Measurements from ENCODE around the gene TAF4. TPM values are rescaled to one million over a fixed set of nuclear protein-coding genes. Genes with fewer than 3 reads are reported as not detected.

Gene TAF4
- total and polyA plus RNA-seq, 2 of the 13 experiments (the other 11 are each of a cell fraction or from before 2014, with no cell fraction given): 5.9 to 12.0 TPM

GRCh38 chr20:62025832-62026563 is 39.7 kb downstream of the TAF4 start (continued):
- TF ChIP-seq ZNF33B (CRISPR knock-in tag; IDR thresholded peaks at IDR 0.05): no peak
- TF ChIP-seq DNMT3B (CRISPR knock-in tag; conservative IDR thresholded peaks at IDR 0.05): no peak
- no peak for TF ChIP-seq SIN3B (IDR thresholded peaks at IDR 0.05; ENCODE audit: low read length)
- TF ChIP-seq ZSCAN12 (CRISPR knock-in tag; IDR thresholded peaks at IDR 0.05): no peak
- no peak for TF ChIP-seq E2F2 (CRISPR knock-in tag; IDR thresholded peaks at IDR 0.05; ENCODE audit: borderline replicate concordance)
- no peak for TF ChIP-seq YY1 (IDR thresholded peaks at IDR 0.05; ENCODE audit: insufficient read depth, insufficient replicate concordance, low read depth, low read length)
- 0 out of 2 replicates have a peak, but pooled peaks have one; percentile 41 for TF ChIP-seq MAX (IDR thresholded peaks at IDR 0.05)
- TF ChIP-seq HMG20B (CRISPR knock-in tag; conservative IDR thresholded peaks at IDR 0.05): no peak
- TF ChIP-seq FOXP4 (CRISPR knock-in tag; IDR thresholded peaks at IDR 0.05): no peak
- TF ChIP-seq ZNF205 (CRISPR knock-in tag; IDR thresholded peaks at IDR 0.05): no peak
- no peak for TF ChIP-seq ZNF101 (CRISPR knock-in tag; IDR thresholded peaks at IDR 0.05; ENCODE audit: borderline replicate concordance, low read depth)
- no peak for TF ChIP-seq ESRRA (CRISPR knock-in tag; IDR thresholded peaks at IDR 0.05; ENCODE audit: low read depth)
- TF ChIP-seq SP4 (CRISPR knock-in tag; IDR thresholded peaks at IDR 0.05): peak; percentile 33; the same call in 1 of the 2 replicates
- TF ChIP-seq ZNF382 (CRISPR knock-in tag; IDR thresholded peaks at IDR 0.05; ENCODE audit: borderline replicate concordance): no peak
- no peak for TF ChIP-seq RNF219 (CRISPR knock-in tag; IDR thresholded peaks at IDR 0.05)
- no peak for TF ChIP-seq ZNF501 (CRISPR knock-in tag; IDR thresholded peaks at IDR 0.05)
- no peak for TF ChIP-seq MED8 (CRISPR knock-in tag; IDR thresholded peaks at IDR 0.05; ENCODE audit: insufficient replicate concordance)
- peak; percentile 47; the same call in 1 of the 2 replicates for TF ChIP-seq CTCF (CRISPR knock-in tag; IDR thresholded peaks at IDR 0.05)
- no peak for TF ChIP-seq MLLT10 (CRISPR knock-in tag; IDR thresholded peaks at IDR 0.05)
- TF ChIP-seq ZNF513 (CRISPR knock-in tag; conservative IDR thresholded peaks at IDR 0.05): no peak
- no peak for TF ChIP-seq PAWR (CRISPR knock-in tag; IDR thresholded peaks at IDR 0.05; ENCODE audit: borderline replicate concordance)

Data from HepG2 (cell line).